Mesothelial cell of epicardium (in vitro differentiated cells): ENCODE measurements around the gene CD46. TPM values are rescaled to one million over a fixed set of nuclear protein-coding genes. Genes with fewer than 3 reads are reported as not detected.
A peak's percentile ranks its signal among the peaks of the same experiment; 100 is the strongest.

ENCODE experiments used
- DNase-seq, 2 experiments: peaks; one replicate each; pipeline ENCODE4 v3.0.0; 2021; ENCODE audit warnings: low spot score in 2 of 2; ENCODE audit not compliant: unreplicated experiment in 2 of 2
- H3K27ac Mint-ChIP-seq: 2 replicates; pipeline ENCODE4 v1.8.0; 2021; ENCODE audit warnings: mixed read lengths
- H3K27me3 Mint-ChIP-seq: 2 replicates; pipeline ENCODE4 v1.8.0; 2021; ENCODE audit warnings: low read depth, mixed read lengths
- H3K36me3 Mint-ChIP-seq: 2 replicates; pipeline ENCODE4 v1.8.0; 2021; ENCODE audit warnings: mixed read lengths
- H3K4me1 Mint-ChIP-seq: 2 replicates; pipeline ENCODE4 v1.8.0; 2021; ENCODE audit warnings: mixed read lengths
- H3K4me3 Mint-ChIP-seq: 2 replicates; pipeline ENCODE4 v1.8.0; 2021; ENCODE audit warnings: mild to moderate bottlenecking, moderate library complexity, mixed read lengths
- H3K9me3 Mint-ChIP-seq: 2 replicates; pipeline ENCODE4 v1.8.0; 2021; ENCODE audit warnings: mixed read lengths
- total RNA-seq: library from RNA; stranded (reverse); gene quantifications from 3 replicates; pipeline ENCODE4 v1.2.1, GENCODE V29; 2021
- TF ChIP-seq, protein P1 (sequence below): fragments of 200-600 bp; sonication (generic); IDR thresholded peaks from one replicate; pipeline ENCODE4 v1.5.0; 2021; ENCODE audit warnings: antibody characterized with exemption; ENCODE audit not compliant: unreplicated experiment

CD46 gene
- total RNA-seq, 1 donor from 2014 or later = 223 TPM

DNA sequence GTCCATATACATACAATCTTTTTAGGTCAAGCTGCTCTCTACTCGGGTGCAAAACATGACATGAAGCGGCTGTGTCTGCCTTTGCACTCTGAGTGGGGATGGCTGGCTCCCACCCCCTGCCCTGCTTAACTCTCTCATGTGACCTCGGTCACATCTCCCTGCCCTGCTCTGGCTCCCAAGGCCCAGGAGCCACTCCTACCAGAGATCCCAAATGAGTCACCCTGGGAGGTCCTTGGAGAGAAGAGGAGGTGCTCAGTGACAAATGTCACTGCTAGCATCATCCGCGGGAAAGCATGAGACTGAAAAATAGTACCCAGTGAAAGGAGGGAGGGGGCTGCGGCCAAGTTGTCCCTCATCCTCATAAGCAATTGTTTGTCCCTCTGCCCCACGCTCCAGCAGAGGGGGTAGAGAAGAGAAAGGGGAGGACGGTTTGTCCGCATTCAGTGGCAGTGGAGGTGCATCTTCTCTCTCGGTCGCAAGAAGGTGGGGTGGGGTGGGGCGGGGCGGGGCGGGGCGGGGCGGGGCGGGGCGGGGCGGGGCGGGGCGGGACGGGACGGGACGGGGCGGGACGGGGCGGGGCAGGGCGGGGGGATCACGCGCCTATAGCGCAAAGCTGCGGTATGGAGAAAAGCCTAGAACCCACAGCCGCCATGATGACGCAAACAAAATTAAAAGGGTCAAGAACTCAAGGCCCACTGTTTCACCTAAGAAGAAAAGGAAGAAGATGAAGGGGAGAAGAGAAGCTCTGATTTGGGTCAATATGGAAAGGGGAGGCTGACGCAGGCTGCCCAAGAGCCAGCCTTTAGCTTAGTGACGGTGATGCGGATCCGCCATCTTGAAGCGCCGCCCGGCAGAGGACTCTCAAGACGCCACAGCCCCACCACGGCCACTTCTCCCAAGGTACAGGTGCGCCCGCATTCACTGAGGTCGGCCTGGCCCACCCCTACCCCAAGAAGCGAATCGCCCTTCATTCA, 66.2 kb downstream of the CD46 start:
- DNase-seq = no peak
- Mint-ChIP-seq H3K9me3 (no peaks in the 10 kb centered on the region), H3K4me1 (peaks cover 4% of the 10 kb centered on the region), H3K27ac (no peak overlapping the region), H3K36me3 (no peaks in the 10 kb centered on the region), H3K4me3 (no peak overlapping the region), H3K27me3 (no peaks in the 10 kb centered on the region)
- TF ChIP-seq, protein P1, sequence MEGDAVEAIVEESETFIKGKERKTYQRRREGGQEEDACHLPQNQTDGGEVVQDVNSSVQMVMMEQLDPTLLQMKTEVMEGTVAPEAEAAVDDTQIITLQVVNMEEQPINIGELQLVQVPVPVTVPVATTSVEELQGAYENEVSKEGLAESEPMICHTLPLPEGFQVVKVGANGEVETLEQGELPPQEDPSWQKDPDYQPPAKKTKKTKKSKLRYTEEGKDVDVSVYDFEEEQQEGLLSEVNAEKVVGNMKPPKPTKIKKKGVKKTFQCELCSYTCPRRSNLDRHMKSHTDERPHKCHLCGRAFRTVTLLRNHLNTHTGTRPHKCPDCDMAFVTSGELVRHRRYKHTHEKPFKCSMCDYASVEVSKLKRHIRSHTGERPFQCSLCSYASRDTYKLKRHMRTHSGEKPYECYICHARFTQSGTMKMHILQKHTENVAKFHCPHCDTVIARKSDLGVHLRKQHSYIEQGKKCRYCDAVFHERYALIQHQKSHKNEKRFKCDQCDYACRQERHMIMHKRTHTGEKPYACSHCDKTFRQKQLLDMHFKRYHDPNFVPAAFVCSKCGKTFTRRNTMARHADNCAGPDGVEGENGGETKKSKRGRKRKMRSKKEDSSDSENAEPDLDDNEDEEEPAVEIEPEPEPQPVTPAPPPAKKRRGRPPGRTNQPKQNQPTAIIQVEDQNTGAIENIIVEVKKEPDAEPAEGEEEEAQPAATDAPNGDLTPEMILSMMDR = no peak

DNA sequence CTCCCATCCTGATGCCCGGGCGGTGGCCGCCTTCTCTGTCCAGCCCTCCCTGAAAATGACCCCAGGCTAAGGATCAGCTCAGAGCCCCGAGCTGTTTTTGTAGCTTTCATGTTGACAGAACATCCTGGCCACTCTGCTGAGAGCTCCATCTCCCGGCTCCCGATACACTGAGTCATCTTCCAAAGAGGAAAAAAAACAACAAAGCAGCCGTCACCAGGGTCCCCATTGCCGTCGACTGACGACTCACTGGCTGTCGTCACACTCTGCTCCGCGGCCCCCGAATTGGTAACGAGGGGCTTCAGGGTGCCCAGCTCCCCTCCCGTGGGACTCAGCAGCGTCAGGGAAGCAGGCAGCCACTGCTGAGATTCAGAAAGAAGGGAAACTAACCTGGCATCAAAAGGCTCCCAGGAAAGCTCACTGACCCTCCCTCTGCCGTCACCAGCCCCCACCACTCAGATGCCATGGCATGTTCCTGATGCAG, 67.2 kb downstream of the CD46 start:
- no peaks in the 10 kb centered on the region for H3K36me3 Mint-ChIP-seq
- peaks cover 2% of the 10 kb centered on the region for H3K27me3 Mint-ChIP-seq
- no peak overlapping the region for H3K27ac Mint-ChIP-seq
- TF ChIP-seq, protein P1 = no peak
- no peaks in the 10 kb centered on the region for H3K9me3 Mint-ChIP-seq
- H3K4me1 Mint-ChIP-seq = peaks cover 11% of the 10 kb centered on the region
- peak overlapping the region; percentile 9 for H3K4me3 Mint-ChIP-seq
- DNase-seq = no peak

DNA sequence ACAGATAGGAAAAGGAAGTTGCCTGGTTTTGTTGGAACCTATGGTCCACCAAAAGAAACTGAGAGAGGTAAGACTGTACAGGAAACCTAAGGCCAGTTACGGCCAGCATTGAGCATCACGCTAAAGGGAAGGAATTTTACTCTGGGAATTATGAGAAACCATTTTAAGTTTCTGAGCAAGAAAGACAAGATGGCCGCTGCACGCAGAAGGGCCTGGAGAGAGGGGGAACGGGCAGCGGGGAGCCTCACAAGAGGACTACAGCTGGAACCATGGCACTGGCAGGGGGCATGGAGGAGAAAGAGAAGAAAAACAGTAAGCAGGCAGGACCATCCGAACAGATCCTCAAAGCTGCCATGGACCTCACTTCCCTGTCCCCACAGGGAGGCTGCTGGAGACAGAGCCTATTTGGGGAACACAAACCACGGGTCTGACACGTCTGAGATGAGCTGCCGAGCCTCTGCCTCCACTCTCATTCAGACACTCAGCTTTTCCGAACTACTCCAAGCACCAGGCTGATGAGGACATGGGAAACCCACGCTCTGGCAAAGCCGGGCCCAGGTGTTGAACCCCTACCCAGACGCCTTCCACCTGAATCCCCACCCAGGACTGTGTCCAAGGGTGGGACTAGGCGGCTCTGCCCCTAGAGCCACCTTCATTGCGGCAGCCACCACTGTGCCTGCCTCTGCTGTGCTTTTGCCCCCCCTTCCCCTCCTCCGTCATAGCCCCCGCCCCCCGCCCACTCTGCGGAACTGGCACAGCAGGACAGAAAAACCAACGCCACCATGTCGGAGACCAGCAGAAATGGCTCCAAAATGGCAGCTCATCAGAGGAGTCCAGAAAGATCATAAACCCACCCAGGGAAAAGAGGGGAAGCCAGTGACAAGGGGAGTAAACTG, 69.0 kb downstream of the CD46 start:
- peaks cover 2% of the 10 kb centered on the region for H3K27me3 Mint-ChIP-seq
- TF ChIP-seq, protein P1 = no peak
- no peak overlapping the region for H3K4me3 Mint-ChIP-seq
- no peaks in the 10 kb centered on the region for H3K36me3 Mint-ChIP-seq
- peaks cover 14% of the 10 kb centered on the region for H3K4me1 Mint-ChIP-seq
- no peak for DNase-seq
- H3K9me3 Mint-ChIP-seq = no peaks in the 10 kb centered on the region
- no peak overlapping the region for H3K27ac Mint-ChIP-seq

DNA sequence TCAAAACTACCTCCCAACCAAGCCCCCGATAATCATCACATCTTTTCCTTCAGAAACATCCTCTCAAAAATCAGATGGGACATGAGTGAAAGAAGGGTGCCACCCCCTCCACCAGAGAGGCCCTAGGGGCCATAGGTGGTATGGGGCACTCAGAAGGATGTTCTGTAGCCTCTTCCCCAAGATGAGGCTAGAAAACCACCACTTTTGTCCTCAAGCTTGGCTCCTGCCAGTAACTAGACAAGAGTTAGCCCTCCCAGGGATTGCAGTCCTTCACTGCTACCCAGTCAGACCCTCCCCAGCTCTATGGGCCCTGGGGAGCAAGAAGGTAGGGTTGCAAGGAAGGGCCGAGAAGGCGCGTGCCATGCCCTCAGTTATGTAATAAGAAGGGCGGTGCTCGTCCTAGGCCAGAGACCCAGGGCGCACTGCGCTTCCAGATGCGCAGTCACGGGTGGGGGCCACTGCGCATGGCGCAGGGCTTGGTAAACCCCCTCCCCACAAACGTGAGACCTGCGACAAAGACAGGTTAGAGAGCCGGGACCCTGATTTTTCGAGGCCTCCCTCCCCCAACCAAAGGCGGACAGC, 69.7 kb downstream of the CD46 start:
- H3K9me3 Mint-ChIP-seq = no peaks in the 10 kb centered on the region
- H3K36me3 Mint-ChIP-seq = no peaks in the 10 kb centered on the region
- no peak overlapping the region for H3K27ac Mint-ChIP-seq
- no peak for DNase-seq
- H3K4me3 Mint-ChIP-seq = no peak overlapping the region
- H3K4me1 Mint-ChIP-seq = peaks cover 14% of the 10 kb centered on the region
- peaks cover 2% of the 10 kb centered on the region for H3K27me3 Mint-ChIP-seq
- TF ChIP-seq, protein P1 = no peak

DNA sequence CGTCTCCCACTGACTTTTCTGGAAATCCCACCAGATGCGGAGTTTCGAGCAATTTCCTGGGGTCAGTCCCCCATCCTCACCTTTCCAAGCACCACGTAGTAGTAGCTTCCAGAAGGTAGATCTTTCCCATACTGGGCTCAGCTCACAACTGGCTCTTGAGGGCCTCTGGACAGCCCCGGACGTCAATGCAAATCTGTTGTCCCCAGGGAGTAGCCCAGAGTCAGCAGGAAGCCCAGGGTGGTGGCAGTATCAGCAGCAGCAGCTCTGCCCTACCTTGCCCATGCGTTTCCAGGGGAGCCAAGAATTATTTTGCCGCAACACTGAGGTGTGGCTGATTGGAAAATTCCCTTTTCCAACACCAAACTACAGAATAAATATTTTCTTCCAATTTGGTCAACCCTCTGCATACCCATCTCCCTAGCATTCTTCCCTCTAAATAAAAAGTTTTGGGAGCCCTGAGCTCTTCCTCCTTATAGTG, 70.3 kb downstream of the CD46 start:
- DNase-seq = no peak
- peaks cover 14% of the 10 kb centered on the region for H3K4me1 Mint-ChIP-seq
- no peak overlapping the region for H3K4me3 Mint-ChIP-seq
- peaks cover 2% of the 10 kb centered on the region for H3K27me3 Mint-ChIP-seq
- TF ChIP-seq, protein P1 = no peak
- H3K36me3 Mint-ChIP-seq = no peaks in the 10 kb centered on the region
- H3K27ac Mint-ChIP-seq = no peak overlapping the region
- H3K9me3 Mint-ChIP-seq = no peaks in the 10 kb centered on the region
